NAMALWA (cell line): ENCODE results near the gene TIAM1.
A peak's percentile ranks its signal among the peaks of the same experiment; 100 is the strongest.

Experiments used
- DNase-seq: peaks from one replicate; pipeline ENCODE4 v3.0.0-alpha.2; 2015; ENCODE audit warnings: low spot score

TIAM1 gene

GRCh38 chr21:31332525-31332924, 11.5 kb downstream of the TIAM1 start:
- DNase-seq, result no peak

- no peak for DNase-seq
Measured at GRCh38 chr21:31331231-31331630, 12.8 kb downstream of the TIAM1 start.

- DNase-seq, result no peak
Measured at GRCh38 chr21:31330144-31330483, 13.9 kb downstream of the TIAM1 start.

- no peak for DNase-seq
Measured at GRCh38 chr21:31329456-31330143, 14.5 kb downstream of the TIAM1 start.

- peak; percentile 78 for DNase-seq
Measured at GRCh38 chr21:31326522-31327242, 17.4 kb downstream of the TIAM1 start.

- no peak for DNase-seq
Measured at GRCh38 chr21:31318971-31319370, 25.1 kb downstream of the TIAM1 start.

- DNase-seq, result no peak
Measured at GRCh38 chr21:31317688-31318087, 26.4 kb downstream of the TIAM1 start.

GRCh38 chr21:31316488-31317169, 27.4 kb downstream of the TIAM1 start:
- no peak for DNase-seq

GRCh38 chr21:31316072-31316471, 28.0 kb downstream of the TIAM1 start:
- DNase-seq, result no peak

GRCh38 chr21:31310750-31311149, 33.3 kb downstream of the TIAM1 start:
- no peak for DNase-seq

GRCh38 chr21:31308584-31308983, 35.5 kb downstream of the TIAM1 start:
- no peak for DNase-seq

- DNase-seq, result no peak
Measured at GRCh38 chr21:31305888-31306287, 38.2 kb downstream of the TIAM1 start.

- no peak for DNase-seq
Measured at GRCh38 chr21:31299291-31300147, 44.5 kb downstream of the TIAM1 start.

GRCh38 chr21:31298618-31299269, 45.3 kb downstream of the TIAM1 start:
- DNase-seq, result no peak

GRCh38 chr21:31297806-31298205, 46.3 kb downstream of the TIAM1 start:
- DNase-seq, result no peak

- DNase-seq, result no peak
Measured at GRCh38 chr21:31295676-31296075, 48.4 kb downstream of the TIAM1 start.

GRCh38 chr21:31294691-31295090, 49.4 kb downstream of the TIAM1 start:
- DNase-seq, result no peak

- DNase-seq, result no peak
Measured at GRCh38 chr21:31293986-31294385, 50.1 kb downstream of the TIAM1 start.

- DNase-seq, result no peak
Measured at GRCh38 chr21:31290765-31291164, 53.3 kb downstream of the TIAM1 start.

- no peak for DNase-seq
Measured at GRCh38 chr21:31289702-31290101, 54.4 kb downstream of the TIAM1 start.

- DNase-seq, result no peak
Measured at GRCh38 chr21:31288191-31288590, 55.9 kb downstream of the TIAM1 start.

- no peak for DNase-seq
Measured at GRCh38 chr21:31287201-31287600, 56.9 kb downstream of the TIAM1 start.
